ENCODE results near the gene RALB.

DNA sequence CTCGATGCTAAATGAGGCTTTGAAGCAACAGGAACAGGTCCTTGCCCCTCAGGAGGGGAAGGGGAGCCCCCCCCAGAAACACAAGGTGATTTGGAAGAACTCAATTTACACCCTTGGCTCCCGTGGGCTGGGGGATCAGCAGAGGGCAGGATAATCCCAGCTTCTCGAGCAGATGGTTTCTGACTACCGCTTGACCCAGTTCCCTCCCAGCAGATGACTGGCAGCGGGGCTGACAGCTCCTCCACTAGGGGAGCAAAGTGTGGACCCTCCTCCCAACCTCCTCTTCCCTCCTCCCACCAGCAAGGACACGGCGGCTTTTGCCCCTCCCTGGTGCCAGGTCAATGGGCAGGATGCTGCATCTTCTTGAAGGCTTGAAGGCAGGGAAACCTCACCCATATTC, 89.8 kb downstream of the RALB start:
- TF ChIP-seq, protein P1, sequence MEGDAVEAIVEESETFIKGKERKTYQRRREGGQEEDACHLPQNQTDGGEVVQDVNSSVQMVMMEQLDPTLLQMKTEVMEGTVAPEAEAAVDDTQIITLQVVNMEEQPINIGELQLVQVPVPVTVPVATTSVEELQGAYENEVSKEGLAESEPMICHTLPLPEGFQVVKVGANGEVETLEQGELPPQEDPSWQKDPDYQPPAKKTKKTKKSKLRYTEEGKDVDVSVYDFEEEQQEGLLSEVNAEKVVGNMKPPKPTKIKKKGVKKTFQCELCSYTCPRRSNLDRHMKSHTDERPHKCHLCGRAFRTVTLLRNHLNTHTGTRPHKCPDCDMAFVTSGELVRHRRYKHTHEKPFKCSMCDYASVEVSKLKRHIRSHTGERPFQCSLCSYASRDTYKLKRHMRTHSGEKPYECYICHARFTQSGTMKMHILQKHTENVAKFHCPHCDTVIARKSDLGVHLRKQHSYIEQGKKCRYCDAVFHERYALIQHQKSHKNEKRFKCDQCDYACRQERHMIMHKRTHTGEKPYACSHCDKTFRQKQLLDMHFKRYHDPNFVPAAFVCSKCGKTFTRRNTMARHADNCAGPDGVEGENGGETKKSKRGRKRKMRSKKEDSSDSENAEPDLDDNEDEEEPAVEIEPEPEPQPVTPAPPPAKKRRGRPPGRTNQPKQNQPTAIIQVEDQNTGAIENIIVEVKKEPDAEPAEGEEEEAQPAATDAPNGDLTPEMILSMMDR (IDR thresholded peaks at IDR 0.05), result no peak
- no peak for TF ChIP-seq POLR2AphosphoS5 (IDR thresholded peaks at IDR 0.05)
- no peak for TF ChIP-seq EP300 (IDR thresholded peaks at IDR 0.05)
- TF ChIP-seq POLR2A (IDR thresholded peaks at IDR 0.05), result no peak
